ENCODE results near the gene UBAP1L. TPM values are rescaled to one million over a fixed set of nuclear protein-coding genes. Genes with fewer than 3 reads are reported as not detected.
A peak's percentile ranks its signal among the peaks of the same experiment; 100 is the strongest.

The UBAP1L gene
- total and polyA plus RNA-seq, 2 of the 4 experiments (the other 2 are of a cell fraction) = 0.36 to 1.1 TPM

- Histone ChIP-seq H3K4me3 (ENCODE audit: insufficient read depth, low read depth, low read length) (no peak overlapping the region), H2AK9ac (replicated peaks; ENCODE audit: low read depth, low read length, poor library complexity) (no peak overlapping the region), H3K18ac (ENCODE audit: low read depth, low read length) (no peak overlapping the region), H2BK5ac (ENCODE audit: low read depth, low read length, poor library complexity, severe bottlenecking) (no peak overlapping the region), H4K8ac (ENCODE audit: low read depth in 2 of 2, low read length in 2 of 2) (no peak overlapping the region), H3K27me3 (ENCODE audit: control insufficient read depth, insufficient read depth, low read length) (peaks cover 7% of the 10 kb centered on the region), H2BK15ac (ENCODE audit: low read depth, low read length) (no peak overlapping the region), H3K36me3 (ENCODE audit: control insufficient read depth, insufficient read depth, low read length) (no peaks in the 10 kb centered on the region), H2AFZ (replicated peaks; ENCODE audit: low read length, poor library complexity) (no peak overlapping the region), H4K5ac (ENCODE audit: low read depth, low read length) (no peak overlapping the region), H3K4me1 (ENCODE audit: control insufficient read depth, insufficient read depth, low read length) (peaks cover 14% of the 10 kb centered on the region; the same call in 1 of the 2 replicates), H3K4me2 (ENCODE audit: low read depth, low read length) (no peak overlapping the region), H2BK20ac (ENCODE audit: low read depth, low read length) (peak overlapping the region; percentile 7; the same call in 1 of the 2 replicates), H3K4ac (ENCODE audit: low read depth, low read length) (no peak overlapping the region), H3K56ac (ENCODE audit: extremely low read depth, insufficient read depth, low read length) (no peak overlapping the region), H3K27ac (ENCODE audit: insufficient read depth, low read length) (no peak overlapping the region), H2AK5ac (ENCODE audit: low read depth, low read length) (peak overlapping the region; percentile 13; the same call in 1 of the 2 replicates), H3K9me1 (ENCODE audit: insufficient read depth, low read length) (peaks cover 15% of the 10 kb centered on the region), H2BK120ac (ENCODE audit: low read depth, low read length) (no peak overlapping the region), H3K14ac (replicated peaks; ENCODE audit: low read depth, low read length) (no peak overlapping the region), H4K20me1 (ENCODE audit: insufficient read depth, low read length) (no peaks in the 10 kb centered on the region), H4K91ac (ENCODE audit: insufficient read depth, low read depth, low read length) (no peak overlapping the region), H3K9ac (ENCODE audit: low read depth, low read length) (no peak overlapping the region), H3K9me3 (ENCODE audit: control insufficient read depth, insufficient read depth, low read length) (peaks cover 5% of the 10 kb centered on the region; the same call in 1 of the 2 replicates), H3K23ac (ENCODE audit: low read depth, low read length) (no peak overlapping the region), H3K79me1 (ENCODE audit: low read depth in 1 of 2, low read length in 2 of 2) (no peaks in the 10 kb centered on the region)
- DNase-seq = no peak
- TF ChIP-seq MAFK (IDR thresholded peaks at IDR 0.05; ENCODE audit: low read depth, low read length) (no peak), SMC3 (IDR thresholded peaks at IDR 0.05; ENCODE audit: low read depth, low read length) (no peak), ELK1 (IDR thresholded peaks at IDR 0.05; ENCODE audit: borderline replicate concordance, low read depth, low read length) (no peak), RFX5 (IDR thresholded peaks at IDR 0.05; ENCODE audit: low read depth, low read length) (no peak), CHD1 (IDR thresholded peaks at IDR 0.05; ENCODE audit: low read depth, low read length) (no peak)
- ChIA-PET POLR2A (ENCODE audit: unreplicated experiment) (no interaction called here), CTCF (interaction anchor here (1.9 to 4.9 kb wide), 3 partner anchors 22 to 46 kb away, joined by 9 to 74 read pairs (median 26); no protein-coding TSS in a partner anchor)
- intact Hi-C loops (cut with micrococcal nuclease) (no loop called here), in situ Hi-C loops (cut with MboI; ENCODE audit: low sequenced_read_pairs) (no loop called here), dilution Hi-C loops (cut with HindIII; ENCODE audit: low sequenced_read_pairs, unreplicated experiment) (no loop called here)
- no CpG with 5 or more reads among the region's 9 CpGs for WGBS, 2 experiments (ENCODE audit: extremely low coverage in 2 of 2, insufficient read length in 1 of 2)
- ATAC-seq (ENCODE audit: low read depth) = no peak
- BruUV-seq (replicated peaks) = no TSS peak
Observed at GRCh38 chr15:65056106-65056505, 58.9 kb downstream of the UBAP1L start.
